HepG2 (cell line): ENCODE data around the gene MEX3A. TPM values are rescaled to one million over a fixed set of nuclear protein-coding genes. Genes with fewer than 3 reads are reported as not detected.
A peak's percentile ranks its signal among the peaks of the same experiment; 100 is the strongest.

Experiments used
- ARID3A ChIP-seq: IDR thresholded peaks from 2 replicates; pipeline ENCODE4 v1.6.1; 2012; ENCODE audit warnings: low read depth, low read length, improper control_type of control experiment
- ATF4 ChIP-seq, 2 experiments: fragments of 450-650 bp in 1 of 2; sonication (generic) in 1 of 2; formaldehyde crosslinking; IDR thresholded peaks; 2 replicates each; pipeline versions ENCODE4 v1.5.0 to v1.8.0; 2020 to 2022; ENCODE audit warnings: mild to moderate bottlenecking in 1 of 2, missing genetic modification reagents in 1 of 2
- FOXJ3 ChIP-seq: sonication (generic); formaldehyde crosslinking; IDR thresholded peaks from 2 replicates; pipeline ENCODE4 v1.4.0; 2020; ENCODE audit warnings: missing genetic modification reagents, mild to moderate bottlenecking, borderline replicate concordance
- RNF2 ChIP-seq: fragments of 450-650 bp; conservative IDR thresholded peaks from 2 replicates; pipeline ENCODE4 v1.6.1; 2016; ENCODE audit warnings: low read depth
- ZBTB26 ChIP-seq: IDR thresholded peaks from 2 replicates; pipeline ENCODE4 v1.6.1; 2016; ENCODE audit warnings: missing compliant biosample characterization, missing genetic modification reagents, borderline replicate concordance
- ZBTB33 ChIP-seq: sonication (generic); formaldehyde crosslinking; IDR thresholded peaks from 2 replicates; pipeline ENCODE4 v1.4.0; 2020; ENCODE audit warnings: missing genetic modification reagents
- ZFYVE20 ChIP-seq: sonication (generic); formaldehyde crosslinking; IDR thresholded peaks from 2 replicates; pipeline ENCODE4 v1.8.0; 2023; ENCODE audit warnings: low read depth, mild to moderate bottlenecking, moderate library complexity, missing genetic modification reagents, borderline replicate concordance
- ZNF207 ChIP-seq: fragments of 450-650 bp; IDR thresholded peaks from 2 replicates; pipeline ENCODE4 v1.6.1; 2016; ENCODE audit warnings: antibody characterized with exemption, borderline replicate concordance
- ZNF251 ChIP-seq: sonication (generic); formaldehyde crosslinking; IDR thresholded peaks from 2 replicates; pipeline ENCODE4 v1.9.0; 2021; ENCODE audit warnings: mild to moderate bottlenecking, missing genetic modification reagents
- ZNF318 ChIP-seq: sonication (generic); formaldehyde crosslinking; IDR thresholded peaks from 2 replicates; pipeline ENCODE4 v1.4.0; 2020; ENCODE audit warnings: mild to moderate bottlenecking, missing genetic modification reagents
- ZNF33B ChIP-seq: sonication (generic); formaldehyde crosslinking; IDR thresholded peaks from 2 replicates; pipeline ENCODE4 v1.5.1; 2020; ENCODE audit warnings: mild to moderate bottlenecking, missing genetic modification reagents
- ZNF432 ChIP-seq: sonication (generic); formaldehyde crosslinking; IDR thresholded peaks from 2 replicates; pipeline ENCODE4 v1.5.0; 2020; ENCODE audit warnings: missing genetic modification reagents, mild to moderate bottlenecking, borderline replicate concordance
- ZNF550 ChIP-seq: sonication (generic); formaldehyde crosslinking; IDR thresholded peaks from 2 replicates; pipeline ENCODE4 v1.4.0; 2020; ENCODE audit warnings: mild to moderate bottlenecking, missing genetic modification reagents, borderline replicate concordance
- polyA plus RNA-seq, 8 experiments: library from polyadenylated mRNA; depleted of rRNA in 3 of 8; stranded (reverse) in 7 of 8; unstranded in 1 of 8; fragments of >200 nt; fragmentation: Illumina TruSeq in 4 of 8; extraction: Trizol in 4 of 8; gene quantifications; 2 replicates each; pipeline versions ENCODE4 v1.2.1 to v1.2.3, GENCODE V29; 2011 to 2016; ENCODE audit warnings: low read depth in 4 of 8, missing spikeins in 1 of 8, mixed read lengths in 1 of 8; ENCODE audit not compliant: insufficient read depth in 1 of 8
- total RNA-seq, 5 experiments: library from RNA; depleted of rRNA; stranded (reverse); fragments of >200 nt; fragmentation: Illumina TruSeq; extraction: Trizol; gene quantifications; 2 replicates each; pipeline ENCODE4 v1.2.3, GENCODE V29; 2016; ENCODE audit warnings: low read depth in 1 of 5

MEX3A gene
- total and polyA plus RNA-seq, 2 of the 13 experiments (the other 11 are each of a cell fraction or from before 2014, with no cell fraction given): 7.6 to 9.1 TPM

- TF ChIP-seq ARID3A (no peak), ZNF251 (no peak), ZNF33B (no peak), ZFYVE20 (CRISPR knock-in tag) (no peak), ZBTB33 (CRISPR knock-in tag) (peak; percentile 41), ZNF550 (CRISPR knock-in tag) (no peak), ZNF318 (CRISPR knock-in tag) (no peak), RNF2 (no peak), ZNF207 (no peak), ATF4 (CRISPR knock-in tag; IDR thresholded peaks at IDR 0.05) (peak in 1 of 2 experiments; percentile 37; a peak in 1 of 4 replicates), ZNF432 (CRISPR knock-in tag) (no peak), FOXJ3 (CRISPR knock-in tag) (no peak), ZBTB26 (CRISPR knock-in tag) (peak; percentile 30; the same call in 1 of the 2 replicates)
These were observed 47.7 kb upstream of the MEX3A start (continued) for GRCh38 chr1:156129687-156130577.
